Measurements from ENCODE around the gene IFFO2. TPM values are rescaled to one million over a fixed set of nuclear protein-coding genes. Genes with fewer than 3 reads are reported as not detected.

The IFFO2 gene
- total and polyA plus RNA-seq, 2 donors (not counting 1 experiment from before 2014, with no cell fraction given), result 5.8 to 10.4 TPM

- Histone ChIP-seq H3K27me3 (ENCODE audit: control insufficient read depth, insufficient read depth, low read length) (peaks cover 3% of the 10 kb centered on the region), H3K4me1 (ENCODE audit: control insufficient read depth, extremely low read depth, insufficient read depth, low read length) (peaks cover 23% of the 10 kb centered on the region), H3K27ac (ENCODE audit: insufficient read depth, low read length) (no peak overlapping the region), H2AFZ (ENCODE audit: low read length) (no peak overlapping the region), H3K4me2 (ENCODE audit: extremely low read depth, insufficient read depth, low read length) (peak overlapping the region; percentile 53), H3K79me2 (ENCODE audit: control insufficient read depth, insufficient read depth, low read length) (peaks cover 57% of the 10 kb centered on the region), H3K9me3 (ENCODE audit: control insufficient read depth, insufficient read depth, low read depth, low read length) (no peaks in the 10 kb centered on the region), H3K9ac (ENCODE audit: insufficient read depth, low read length) (peak overlapping the region; percentile 1), H4K20me1 (ENCODE audit: control insufficient read depth, extremely low read depth, insufficient read depth, low read length) (no peaks in the 10 kb centered on the region), H3K36me3 (ENCODE audit: control insufficient read depth, insufficient read depth, low read length) (no peaks in the 10 kb centered on the region), H3K4me3 (replicated peaks in 1 of 4; ENCODE audit: control extremely low read depth in 1 of 4, insufficient read depth in 1 of 4, low read depth in 3 of 4, low read length in 4 of 4) (peak overlapping the region; percentile 64 to 77 (median 74))
- DNase-seq (ENCODE audit: low read depth in 2 of 2), result no peak
- no peak for TF ChIP-seq CTCF (conservative IDR thresholded peaks at IDR 0.05 in 1 of 2, IDR thresholded peaks at IDR 0.05 in 1 of 2; ENCODE audit: low read depth in 1 of 2, low read length in 2 of 2)
Observed at GRCh38 chr1:18955131-18955440, 1.4 kb downstream of the IFFO2 start.

GRCh38 chr1:18954270-18955071 is 2.0 kb downstream of the IFFO2 start:
- DNase-seq (ENCODE audit: low read depth in 2 of 2), result peak in 1 of 2 donors; percentile 62
- H3K27ac ChIP-seq (ENCODE audit: insufficient read depth, low read length), result no peak overlapping the region
- H3K4me1 ChIP-seq (ENCODE audit: control insufficient read depth, extremely low read depth, insufficient read depth, low read length), result peaks cover 29% of the 10 kb centered on the region
- no peaks in the 10 kb centered on the region for H3K36me3 ChIP-seq (ENCODE audit: control insufficient read depth, insufficient read depth, low read length)
- TF ChIP-seq EZH2 (IDR thresholded peaks at IDR 0.05; ENCODE audit: low read length, missing control alignments) (no peak), CTCF (conservative IDR thresholded peaks at IDR 0.05 in 1 of 2, IDR thresholded peaks at IDR 0.05 in 1 of 2; ENCODE audit: low read depth in 1 of 2, low read length in 2 of 2) (no peak)
- H3K27me3 ChIP-seq (ENCODE audit: control insufficient read depth, insufficient read depth, low read length), result peaks cover 3% of the 10 kb centered on the region
- peak overlapping the region; percentile 64 to 77 (median 74) for H3K4me3 ChIP-seq (replicated peaks in 1 of 4; ENCODE audit: control extremely low read depth in 1 of 4, insufficient read depth in 1 of 4, low read depth in 3 of 4, low read length in 4 of 4)
- peaks cover 59% of the 10 kb centered on the region for H3K79me2 ChIP-seq (ENCODE audit: control insufficient read depth, insufficient read depth, low read length)
- peak overlapping the region; percentile 1 for H3K9ac ChIP-seq (ENCODE audit: insufficient read depth, low read length)
- H4K20me1 ChIP-seq (ENCODE audit: control insufficient read depth, extremely low read depth, insufficient read depth, low read length), result no peaks in the 10 kb centered on the region
- peak overlapping the region; percentile 53 for H3K4me2 ChIP-seq (ENCODE audit: extremely low read depth, insufficient read depth, low read length)
- H3K9me3 ChIP-seq (ENCODE audit: control insufficient read depth, insufficient read depth, low read depth, low read length), result no peaks in the 10 kb centered on the region
- no peak overlapping the region for H2AFZ ChIP-seq (ENCODE audit: low read length)

GRCh38 chr1:18953731-18954231 is 2.7 kb downstream of the IFFO2 start:
- Histone ChIP-seq H3K4me3 (replicated peaks in 1 of 4; ENCODE audit: control extremely low read depth in 1 of 4, insufficient read depth in 1 of 4, low read depth in 3 of 4, low read length in 4 of 4) (peak overlapping the region in 2 of 4 experiments; percentile 76 to 77), H4K20me1 (ENCODE audit: control insufficient read depth, extremely low read depth, insufficient read depth, low read length) (no peaks in the 10 kb centered on the region), H2AFZ (ENCODE audit: low read length) (no peak overlapping the region), H3K9ac (ENCODE audit: insufficient read depth, low read length) (no peak overlapping the region), H3K9me3 (ENCODE audit: control insufficient read depth, insufficient read depth, low read depth, low read length) (no peaks in the 10 kb centered on the region), H3K4me1 (ENCODE audit: control insufficient read depth, extremely low read depth, insufficient read depth, low read length) (peaks cover 36% of the 10 kb centered on the region), H3K27ac (ENCODE audit: insufficient read depth, low read length) (no peak overlapping the region), H3K4me2 (ENCODE audit: extremely low read depth, insufficient read depth, low read length) (peak overlapping the region; percentile 53), H3K27me3 (ENCODE audit: control insufficient read depth, insufficient read depth, low read length) (no peaks in the 10 kb centered on the region), H3K36me3 (ENCODE audit: control insufficient read depth, insufficient read depth, low read length) (no peaks in the 10 kb centered on the region), H3K79me2 (ENCODE audit: control insufficient read depth, insufficient read depth, low read length) (peaks cover 66% of the 10 kb centered on the region)
- no peak for DNase-seq (ENCODE audit: low read depth in 2 of 2)
- no peak for TF ChIP-seq EZH2 (IDR thresholded peaks at IDR 0.05; ENCODE audit: low read length, missing control alignments)
- TF ChIP-seq CTCF (conservative IDR thresholded peaks at IDR 0.05 in 1 of 2, IDR thresholded peaks at IDR 0.05 in 1 of 2; ENCODE audit: low read depth in 1 of 2, low read length in 2 of 2), result no peak
